NCI-H345 treated with DMSO at 0.1 percent for 48 hours (cell line): Measurements from ENCODE around the gene LRRC34.

Experiments
- DNase-seq: peaks from one replicate; lab custom pipeline; 2025; ENCODE audit not compliant: unreplicated experiment; lab: John Stamatoyannopoulos, UW

Gene LRRC34

DNA sequence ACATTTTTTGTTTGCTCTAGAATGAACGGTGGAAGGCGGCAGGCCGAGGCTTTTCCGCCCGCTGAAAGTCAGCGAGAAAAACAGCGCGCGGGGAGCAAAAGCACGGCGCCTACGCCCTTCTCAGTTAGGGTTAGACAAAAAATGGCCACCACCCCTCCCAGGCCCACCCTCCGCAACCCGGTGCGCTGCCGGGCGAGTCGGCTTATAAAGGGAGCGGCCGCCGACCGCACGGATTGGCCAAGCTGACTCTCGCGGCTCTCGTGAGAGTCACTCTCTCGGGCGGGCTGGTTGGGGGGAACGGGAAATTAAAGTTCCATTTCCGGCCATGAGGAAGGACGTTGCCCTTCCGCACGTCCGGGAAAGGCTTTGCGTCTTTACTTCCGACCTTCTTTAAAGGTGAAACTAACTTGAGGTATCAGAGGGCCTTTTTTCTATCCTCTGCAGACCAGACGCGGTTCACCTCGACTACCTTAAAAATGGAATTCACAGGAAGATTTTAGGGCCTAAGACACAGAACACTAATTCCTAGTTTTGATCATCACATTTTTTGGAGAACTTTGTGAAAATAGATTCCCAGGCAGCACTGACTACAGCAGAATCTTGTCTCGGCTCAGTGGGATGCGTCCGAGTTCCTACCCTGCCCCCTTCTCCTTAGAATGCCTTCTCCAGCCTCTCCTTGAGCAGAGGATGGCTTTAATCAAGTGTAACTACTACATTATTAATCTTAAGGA lies 47.7 kb downstream of the LRRC34 start, which contains the start of gene TERC:
TERC (minus strand) TSS at position 179 of the 731 bp plus-strand sequence.
- DNase-seq, result peak; percentile 53

GRCh38 chr3:169764312-169764881 lies 48.3 kb downstream of the LRRC34 start:
- DNase-seq, result no peak

DNA sequence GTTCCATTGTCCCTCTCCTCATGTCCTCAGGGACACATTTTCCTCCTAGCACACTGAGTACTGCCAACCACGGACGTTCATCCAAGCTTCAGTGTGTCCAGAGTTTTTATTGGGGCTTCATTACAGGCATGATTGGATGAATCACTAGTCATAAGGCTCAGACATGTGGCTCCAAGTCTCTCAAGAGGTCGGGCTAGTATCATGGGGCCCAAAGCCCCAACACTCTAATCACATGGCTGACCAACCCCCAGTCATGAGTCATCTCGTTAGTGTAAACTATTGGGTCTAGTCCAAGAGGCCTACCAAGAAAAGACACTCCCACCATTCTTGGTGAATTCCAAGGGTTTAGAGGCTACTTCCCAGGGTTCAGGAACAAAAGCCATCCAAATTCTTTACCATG lies 52.2 kb downstream of the LRRC34 start:
- DNase-seq, result no peak

DNA sequence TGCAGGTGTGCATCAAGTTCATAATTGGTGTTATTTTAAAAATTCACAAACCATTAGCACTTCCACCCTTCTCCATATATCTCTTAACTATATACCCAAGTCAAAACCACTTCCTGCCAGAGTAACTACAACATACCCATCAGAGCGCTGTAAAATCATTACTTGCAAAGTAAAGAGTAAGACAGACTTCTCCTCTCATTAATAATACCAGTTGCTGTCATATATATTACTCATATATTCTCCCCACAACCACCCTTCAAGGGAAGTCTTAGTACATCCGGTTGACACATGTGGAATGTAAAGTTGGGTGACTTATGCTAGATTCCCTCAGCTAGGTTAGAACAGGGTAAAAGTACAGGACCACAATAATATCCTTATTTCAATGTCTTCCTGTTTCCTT lies 53.4 kb downstream of the LRRC34 start:
- no peak for DNase-seq

DNA sequence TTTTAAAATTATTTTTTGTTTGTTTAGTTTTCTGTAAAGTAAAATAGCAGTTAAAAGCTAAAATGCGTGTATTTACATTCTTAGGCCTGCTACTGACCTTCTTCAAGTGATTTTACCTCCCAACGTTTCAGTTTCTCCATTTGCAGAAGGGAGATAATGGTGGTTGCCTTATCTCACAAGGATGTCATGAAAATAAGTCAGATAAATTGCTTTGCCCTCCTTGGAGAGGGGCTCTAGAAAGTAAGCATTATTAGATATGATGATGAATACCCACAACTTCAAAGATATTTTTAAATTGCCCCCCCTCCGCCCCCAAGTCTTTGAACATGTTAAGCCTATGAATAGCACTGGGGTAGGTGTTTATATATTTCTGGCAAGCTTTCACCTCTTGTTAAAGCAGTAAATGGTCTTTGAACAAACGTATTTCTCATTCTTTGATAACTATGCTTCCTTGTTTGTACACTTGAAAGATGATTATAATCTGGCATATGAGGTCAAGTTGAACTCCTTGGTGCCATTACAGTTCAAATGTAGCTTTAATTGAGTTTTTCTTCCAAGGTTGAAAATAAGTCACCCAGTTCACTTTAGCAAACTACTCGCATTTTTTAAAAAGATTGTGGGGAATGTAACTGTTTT lies 54.2 kb downstream of the LRRC34 start:
- DNase-seq, result no peak

- no peak for DNase-seq
These were observed 57.2 kb downstream of the LRRC34 start for GRCh38 chr3:169755488-169755887.

DNA sequence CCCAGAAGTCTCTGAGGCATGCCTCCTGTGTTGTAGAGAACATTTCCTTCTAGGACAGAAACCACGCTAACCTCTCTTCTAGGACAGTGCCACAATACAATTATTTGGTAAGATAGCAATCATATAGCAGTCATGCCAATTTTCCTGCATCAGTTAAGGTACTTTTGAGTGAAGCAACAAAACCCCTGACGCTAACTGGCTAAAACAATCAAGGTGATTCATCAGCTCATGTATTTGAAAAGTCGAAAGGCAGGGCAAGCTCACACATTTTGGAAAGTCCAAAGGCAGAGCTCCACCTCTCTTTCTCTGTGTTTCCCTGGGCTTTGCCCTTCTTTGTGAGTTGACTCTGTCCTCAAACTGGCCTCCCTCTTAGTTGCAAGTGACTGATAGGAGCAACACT lies 58.0 kb downstream of the LRRC34 start:
- DNase-seq, result no peak

DNA sequence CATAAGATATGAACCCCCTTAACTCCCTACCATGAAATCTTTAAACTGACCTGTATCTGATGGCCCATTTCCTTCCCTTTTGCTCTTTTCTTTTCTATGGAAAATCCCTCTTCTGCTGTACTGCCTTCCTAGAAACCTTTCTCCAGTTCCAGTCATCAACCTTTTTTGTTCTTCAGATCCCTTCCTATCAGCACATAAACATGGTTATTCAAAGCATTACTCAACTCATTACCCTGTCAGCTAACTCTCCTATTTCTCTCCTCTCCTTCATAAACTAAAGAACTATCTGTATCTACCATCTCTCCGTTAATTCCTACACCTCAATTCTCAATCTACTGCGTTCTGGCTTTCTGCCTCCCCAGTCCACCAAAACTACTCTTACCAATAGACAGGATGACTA lies 60.8 kb downstream of the LRRC34 start:
- DNase-seq, result no peak

DNA sequence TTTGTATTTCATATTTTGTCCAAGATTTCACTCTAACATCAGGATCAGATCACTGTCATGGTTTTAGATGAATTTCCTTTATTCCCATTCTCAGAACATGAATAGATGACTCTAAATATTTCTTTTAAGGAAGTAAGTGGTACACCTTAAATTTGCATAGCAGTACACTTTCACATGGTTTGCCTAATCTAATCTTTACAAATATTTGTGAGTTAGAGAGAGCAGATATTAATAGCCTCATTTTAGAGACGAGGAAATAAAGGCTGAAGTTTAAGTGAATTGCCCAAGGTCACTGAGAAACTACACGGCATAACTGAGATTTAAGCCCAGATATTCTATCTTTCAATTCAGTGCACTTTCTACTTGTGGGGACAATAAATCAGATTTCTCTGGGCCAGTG lies 62.0 kb downstream of the LRRC34 start:
- no peak for DNase-seq

DNA sequence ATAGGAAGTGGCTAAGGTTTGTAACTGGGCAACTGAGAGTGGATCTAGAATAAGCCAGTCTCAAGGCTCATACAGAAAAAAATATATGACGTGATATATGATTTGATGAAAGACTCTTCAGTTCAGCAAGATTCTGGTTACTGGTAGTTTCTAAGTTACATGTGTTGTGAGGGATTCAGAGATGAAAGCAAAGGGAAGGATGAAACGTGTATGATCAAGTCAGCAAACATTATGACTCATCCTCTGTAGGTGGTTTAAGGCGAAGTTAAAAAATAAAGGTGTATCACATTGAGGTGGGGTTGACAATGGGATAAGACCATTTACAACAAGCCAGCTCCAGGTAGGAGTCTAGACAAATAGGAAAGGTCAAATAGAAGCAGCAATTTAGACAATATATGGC lies 64.0 kb downstream of the LRRC34 start:
- DNase-seq, result no peak

DNA sequence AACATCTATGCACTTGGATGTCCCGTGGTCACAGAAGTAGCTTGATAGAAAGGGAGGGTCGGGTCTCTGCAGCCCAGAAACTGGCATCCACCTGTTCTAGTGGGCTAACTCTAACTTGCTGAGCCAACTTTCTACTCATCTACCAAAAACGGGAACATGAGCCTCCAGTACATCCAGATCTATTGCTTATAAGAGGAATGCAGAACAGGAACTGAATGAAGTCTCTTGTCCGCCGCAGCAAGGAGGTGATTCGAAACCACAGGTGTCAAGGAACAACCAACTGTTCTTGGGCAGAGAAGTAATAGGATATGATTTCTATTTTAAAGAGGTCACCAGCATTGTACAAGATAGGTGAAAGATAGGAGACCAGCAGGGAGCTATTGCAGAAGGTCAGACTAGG lies 65.8 kb downstream of the LRRC34 start:
- no peak for DNase-seq

DNA sequence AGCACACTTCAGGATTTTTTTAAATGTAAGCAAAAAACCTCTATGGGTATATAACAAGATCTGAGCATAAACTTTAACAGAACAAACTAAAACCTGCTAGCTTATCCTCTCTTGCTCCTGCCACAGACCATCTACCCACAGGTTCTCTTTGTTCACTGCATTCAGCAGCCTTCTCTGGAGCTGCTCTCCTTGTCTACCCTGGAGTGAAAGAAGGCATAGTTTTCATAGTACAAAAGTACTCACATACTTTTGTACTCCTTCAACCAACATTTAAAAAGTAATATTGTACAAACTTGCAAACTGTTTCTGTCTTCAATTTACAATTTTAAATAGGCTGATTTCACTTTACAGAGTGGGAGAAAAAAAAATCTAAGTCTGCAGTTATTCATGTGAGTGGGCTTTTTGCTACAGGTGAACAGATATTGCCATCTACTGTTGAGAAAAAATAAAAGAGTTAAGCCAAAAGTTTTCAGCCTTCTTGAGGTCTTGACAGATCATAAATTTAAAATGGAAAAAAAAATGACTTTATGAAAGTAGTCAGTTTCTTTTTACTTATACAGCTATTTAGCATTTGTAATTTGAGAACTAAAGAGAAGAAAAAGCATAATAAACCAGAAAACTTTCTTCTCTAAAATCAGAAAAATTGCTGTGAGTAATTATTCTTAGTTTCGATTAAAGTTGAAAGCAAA lies 68.2 kb downstream of the LRRC34 start:
- no peak for DNase-seq
